GM12873 (cell line): ENCODE results near the gene HES2.

Source experiments
- TF ChIP-seq, protein P1 (sequence below): IDR thresholded peaks from 2 replicates; pipeline ENCODE4 v1.5.1; 2012; ENCODE audit warnings: low read depth, mild to moderate bottlenecking, moderate library complexity, low read length, control low read depth; ENCODE audit not compliant: insufficient read depth; ENCODE audit errors: missing control alignments

Gene HES2

DNA sequence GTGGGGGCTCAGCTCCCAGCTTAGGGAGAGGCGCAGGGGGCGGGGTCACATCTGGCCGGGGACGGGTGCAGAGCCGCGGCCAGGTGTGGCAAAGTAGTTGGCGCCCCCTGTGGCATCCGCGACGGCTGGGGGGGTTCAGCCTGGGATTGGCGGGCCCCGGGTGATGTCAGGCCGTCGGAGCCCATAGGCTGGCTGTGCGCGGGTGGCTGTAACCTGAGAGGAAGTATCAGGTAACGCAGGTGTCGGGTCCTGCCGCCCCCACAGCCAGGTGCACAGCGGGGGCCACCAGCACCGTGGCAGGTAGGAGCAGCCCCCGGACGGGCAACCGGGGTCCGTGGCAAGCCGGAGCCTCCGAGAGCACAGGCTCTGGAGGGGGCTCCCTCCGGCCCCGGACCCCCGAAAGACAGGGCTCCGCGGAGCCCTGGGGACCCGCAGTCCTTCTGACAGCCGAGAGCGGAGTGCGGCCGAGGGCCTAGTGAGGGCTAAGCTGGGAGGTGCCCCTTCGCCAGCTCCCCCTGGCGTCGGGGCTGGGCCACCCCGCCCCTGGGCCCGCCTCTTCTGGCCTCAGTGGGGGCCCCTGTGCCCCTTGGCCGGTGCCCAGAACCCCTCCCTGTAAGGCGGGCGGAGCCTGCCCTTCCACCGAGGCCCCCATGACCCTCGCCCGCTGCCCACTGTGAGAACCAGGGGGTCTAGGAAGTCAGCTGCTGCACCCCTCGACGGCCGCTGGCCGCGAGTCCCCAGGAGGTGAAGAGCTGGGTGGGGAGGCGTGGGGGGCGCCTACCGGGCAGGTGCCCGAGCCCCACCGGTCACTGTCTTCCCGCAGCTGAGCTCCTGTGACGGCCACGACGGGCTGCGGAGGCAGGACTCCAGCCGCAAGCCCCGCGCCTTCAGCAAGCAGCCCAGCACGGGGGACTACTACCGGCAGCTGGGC is 28.4 kb upstream of the HES2 start:
- TF ChIP-seq, protein P1, sequence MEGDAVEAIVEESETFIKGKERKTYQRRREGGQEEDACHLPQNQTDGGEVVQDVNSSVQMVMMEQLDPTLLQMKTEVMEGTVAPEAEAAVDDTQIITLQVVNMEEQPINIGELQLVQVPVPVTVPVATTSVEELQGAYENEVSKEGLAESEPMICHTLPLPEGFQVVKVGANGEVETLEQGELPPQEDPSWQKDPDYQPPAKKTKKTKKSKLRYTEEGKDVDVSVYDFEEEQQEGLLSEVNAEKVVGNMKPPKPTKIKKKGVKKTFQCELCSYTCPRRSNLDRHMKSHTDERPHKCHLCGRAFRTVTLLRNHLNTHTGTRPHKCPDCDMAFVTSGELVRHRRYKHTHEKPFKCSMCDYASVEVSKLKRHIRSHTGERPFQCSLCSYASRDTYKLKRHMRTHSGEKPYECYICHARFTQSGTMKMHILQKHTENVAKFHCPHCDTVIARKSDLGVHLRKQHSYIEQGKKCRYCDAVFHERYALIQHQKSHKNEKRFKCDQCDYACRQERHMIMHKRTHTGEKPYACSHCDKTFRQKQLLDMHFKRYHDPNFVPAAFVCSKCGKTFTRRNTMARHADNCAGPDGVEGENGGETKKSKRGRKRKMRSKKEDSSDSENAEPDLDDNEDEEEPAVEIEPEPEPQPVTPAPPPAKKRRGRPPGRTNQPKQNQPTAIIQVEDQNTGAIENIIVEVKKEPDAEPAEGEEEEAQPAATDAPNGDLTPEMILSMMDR, result peak; percentile 11

DNA sequence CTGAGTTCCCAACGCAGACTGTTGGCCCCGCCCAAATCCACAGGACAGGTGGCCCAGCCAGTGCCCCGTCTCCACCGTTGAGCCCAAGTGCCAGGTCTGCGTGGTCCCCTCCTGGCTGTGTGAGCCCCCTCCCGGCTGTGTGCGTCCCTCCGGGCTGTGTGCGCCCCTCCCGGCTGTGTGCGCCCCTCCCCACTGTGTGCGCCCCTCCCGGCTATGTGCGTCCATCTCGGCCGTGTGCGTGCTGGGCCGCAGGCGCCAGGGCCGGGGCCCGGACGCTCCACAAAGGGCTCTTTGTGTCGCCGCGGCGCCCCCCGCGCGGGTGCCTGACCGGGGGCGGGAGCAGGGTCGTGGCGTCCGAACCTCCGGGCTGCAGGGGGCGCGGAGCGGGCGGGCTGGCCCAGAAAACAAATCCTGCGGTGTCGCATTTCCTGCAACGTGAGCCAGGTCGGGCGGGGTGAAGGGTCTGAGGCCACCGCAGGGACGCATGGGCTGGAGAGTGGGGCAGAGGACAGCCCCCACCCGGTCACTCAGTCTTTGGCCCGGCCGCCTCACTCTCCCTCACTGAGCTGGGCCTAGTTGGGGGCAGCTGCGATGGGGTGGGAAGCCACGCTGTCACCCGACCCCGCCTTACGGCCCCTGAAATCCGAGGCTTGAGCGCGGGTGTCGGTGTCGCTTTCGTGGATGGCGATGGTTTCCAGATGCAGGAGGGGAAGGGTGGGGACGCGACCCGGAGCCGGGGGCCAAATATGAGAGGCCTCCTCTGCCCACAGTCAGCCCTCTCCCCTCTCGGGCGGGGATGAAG is 27.5 kb upstream of the HES2 start:
- TF ChIP-seq, protein P1, result no peak

DNA sequence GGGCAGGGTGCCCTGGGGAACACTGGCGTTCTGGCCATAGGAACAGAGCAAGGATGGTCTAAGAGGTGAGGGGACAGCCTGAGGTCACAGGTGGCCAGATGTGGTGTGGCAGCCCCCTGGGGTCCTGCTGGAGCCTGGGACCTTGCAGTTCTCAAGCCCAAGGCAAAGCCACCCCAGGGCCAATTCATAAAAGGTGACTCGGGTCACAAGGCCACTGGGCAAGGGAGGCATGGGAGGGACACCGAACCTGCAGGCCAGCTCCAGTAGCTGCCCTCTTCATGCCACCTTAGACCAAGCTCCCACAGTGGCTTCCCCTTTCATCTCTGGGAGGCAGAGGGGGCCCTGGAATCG is 26.9 kb upstream of the HES2 start:
- TF ChIP-seq, protein P1, result no peak

DNA sequence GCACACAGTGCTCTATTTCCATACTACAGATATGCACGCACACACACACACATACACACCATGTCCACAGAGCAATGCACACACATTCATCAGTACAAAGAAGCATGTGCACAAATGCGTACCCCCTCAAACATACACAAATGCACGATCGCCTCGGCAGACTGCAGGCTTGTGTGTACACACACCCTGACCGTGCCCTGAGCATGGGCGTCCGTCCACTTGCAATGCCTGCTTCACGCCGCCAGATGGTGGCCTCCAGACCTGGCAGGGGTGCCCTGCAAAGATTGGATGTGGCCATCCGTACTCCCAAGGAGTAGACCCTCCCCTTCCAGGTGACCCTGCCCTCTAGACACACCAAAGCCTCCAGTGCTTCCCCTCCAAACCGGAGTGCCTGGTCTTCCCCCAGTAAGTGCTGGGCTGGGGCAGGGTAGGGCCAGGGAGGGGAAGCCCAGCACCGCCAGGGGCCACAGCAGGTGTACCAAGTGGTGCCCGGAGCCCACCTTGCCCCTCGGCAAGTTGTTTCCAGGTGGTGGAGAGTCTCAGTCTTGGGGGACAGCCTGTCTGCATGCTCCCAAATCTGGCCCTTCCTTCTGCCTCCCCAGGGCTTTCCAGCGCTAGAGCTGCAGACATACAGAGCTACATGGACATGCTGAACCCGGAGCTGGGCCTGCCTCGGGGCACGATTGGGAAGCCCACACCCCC is 25.5 kb upstream of the HES2 start:
- TF ChIP-seq, protein P1, result peak; percentile 61

DNA sequence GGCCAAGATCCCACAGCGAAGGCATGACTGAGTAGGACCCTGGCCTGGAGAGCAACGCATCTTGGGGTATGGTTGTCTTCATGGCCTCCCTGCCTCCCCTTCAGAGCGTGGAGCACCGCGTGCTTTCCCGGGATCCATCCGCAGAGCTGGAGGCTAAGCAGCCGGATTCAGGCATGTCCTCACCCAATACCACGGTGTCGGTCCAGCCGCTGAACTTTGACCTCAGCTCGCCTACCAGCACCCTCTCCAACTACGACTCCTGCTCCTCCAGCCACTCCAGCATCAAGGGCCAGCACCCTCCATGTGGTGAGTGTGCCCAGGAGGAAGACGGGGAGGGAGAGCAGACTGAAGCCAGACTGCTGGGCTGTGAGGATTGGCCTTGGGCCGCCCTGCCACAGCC is 24.7 kb upstream of the HES2 start:
- TF ChIP-seq, protein P1, result no peak

DNA sequence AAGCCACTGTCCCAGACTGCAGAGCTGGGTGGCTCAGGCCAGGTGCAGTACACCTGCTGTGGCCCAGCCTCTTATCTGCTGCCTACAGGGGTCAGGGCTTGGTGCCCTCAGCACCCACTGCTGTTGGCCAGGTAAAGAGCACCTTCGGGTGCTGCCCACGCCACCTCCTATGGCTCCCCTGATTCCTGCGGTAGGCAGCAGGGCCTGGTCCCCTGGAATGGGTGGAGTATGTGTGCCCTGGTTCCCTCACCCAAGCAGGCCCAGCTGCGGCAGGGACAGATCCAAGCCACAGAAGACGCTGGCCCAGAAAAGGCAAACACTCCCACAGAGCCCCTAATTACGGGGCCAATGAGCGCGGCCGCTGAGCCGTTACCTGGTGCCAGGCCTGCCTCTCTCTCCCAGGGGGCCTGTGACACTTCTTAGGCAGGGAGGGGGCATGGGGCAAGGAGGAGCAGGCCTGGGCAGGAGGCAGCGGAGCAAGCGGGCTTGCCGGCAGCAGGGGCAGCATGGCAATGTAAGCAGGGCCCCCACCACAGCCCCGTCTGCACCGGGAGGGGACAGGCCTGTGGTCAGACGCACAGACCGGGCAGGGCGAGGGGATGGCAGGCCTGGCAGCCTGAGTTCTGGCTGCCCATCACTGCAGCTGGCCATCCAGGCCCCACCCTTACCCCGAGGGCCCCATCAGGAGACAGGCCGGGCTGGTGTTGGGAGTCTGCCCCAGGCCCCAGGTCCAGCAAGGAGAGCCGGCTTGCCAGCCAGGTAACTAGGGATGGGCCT is 23.8 kb upstream of the HES2 start:
- TF ChIP-seq, protein P1, result no peak
